ENCODE measurements around the gene GREB1.

Gene GREB1

GRCh38 chr2:11530864-11531465, 2.9 kb upstream of the GREB1 start:
- Histone ChIP-seq H3K4me2 (ENCODE audit: low read length) (no peak overlapping the region), H2AFZ (ENCODE audit: insufficient read depth, low read length, poor library complexity) (no peak overlapping the region), H4K8ac (ENCODE audit: low read depth, low read length) (no peak overlapping the region), H3K4me3 (ENCODE audit: low read depth, low read length) (no peak overlapping the region), H3K27me3 (ENCODE audit: insufficient read depth, low read length) (no peaks in the 10 kb centered on the region), H3K27ac (ENCODE audit: low read depth, low read length) (no peak overlapping the region), H2AK5ac (ENCODE audit: low read length) (no peak overlapping the region), H2BK5ac (ENCODE audit: low read depth, low read length, poor library complexity) (no peak overlapping the region), H3K18ac (ENCODE audit: low read length) (no peak overlapping the region), H3K14ac (ENCODE audit: low read length) (no peak overlapping the region), H4K91ac (ENCODE audit: low read depth, low read length) (no peak overlapping the region), H3K4ac (ENCODE audit: low read depth, low read length) (no peak overlapping the region), H3K23ac (ENCODE audit: low read length) (no peak overlapping the region), H2BK120ac (ENCODE audit: insufficient read depth, low read length, poor library complexity) (no peak overlapping the region), H3K36me3 (ENCODE audit: control insufficient read depth in 1 of 2, insufficient read depth in 2 of 2, low read length in 2 of 2) (no peaks in the 10 kb centered on the region), H3K79me2 (ENCODE audit: control insufficient read depth, insufficient read depth, low read length, poor library complexity) (no peaks in the 10 kb centered on the region), H3K4me1 (ENCODE audit: control insufficient read depth in 1 of 2, insufficient read depth in 2 of 2, low read length in 2 of 2) (peaks cover 8 to 14% of the 10 kb centered on the region in 2 experiments), H4K12ac (ENCODE audit: low read depth, low read length) (no peak overlapping the region), H3K79me1 (ENCODE audit: low read length) (no peaks in the 10 kb centered on the region), H2BK12ac (ENCODE audit: low read length) (no peak overlapping the region), H3K9me3 (ENCODE audit: insufficient read depth, low read depth, low read length) (peaks cover 3% of the 10 kb centered on the region), H3K9ac (ENCODE audit: low read length) (no peak overlapping the region)
- WGBS (ENCODE audit: extremely low coverage, insufficient coverage, insufficient read length), result no CpG with 5 or more reads among the region's 6 CpGs
- DNase-seq, result no peak

GRCh38 chr2:11532416-11533055, 1.3 kb upstream of the GREB1 start:
- Histone ChIP-seq H3K23ac (ENCODE audit: low read length) (no peak overlapping the region), H2BK5ac (ENCODE audit: low read depth, low read length, poor library complexity) (no peak overlapping the region), H3K4ac (ENCODE audit: low read depth, low read length) (no peak overlapping the region), H3K18ac (ENCODE audit: low read length) (no peak overlapping the region), H3K9ac (ENCODE audit: low read length) (no peak overlapping the region), H3K36me3 (ENCODE audit: control insufficient read depth in 1 of 2, insufficient read depth in 2 of 2, low read length in 2 of 2) (no peaks in the 10 kb centered on the region), H2AFZ (ENCODE audit: insufficient read depth, low read length, poor library complexity) (no peak overlapping the region), H2BK120ac (ENCODE audit: insufficient read depth, low read length, poor library complexity) (no peak overlapping the region), H3K79me2 (ENCODE audit: control insufficient read depth, insufficient read depth, low read length, poor library complexity) (no peaks in the 10 kb centered on the region), H3K27ac (ENCODE audit: low read depth, low read length) (no peak overlapping the region), H3K4me3 (ENCODE audit: low read depth, low read length) (no peak overlapping the region), H3K79me1 (ENCODE audit: low read length) (no peaks in the 10 kb centered on the region), H3K4me1 (ENCODE audit: control insufficient read depth in 1 of 2, insufficient read depth in 2 of 2, low read length in 2 of 2) (peaks cover 8 to 14% of the 10 kb centered on the region in 2 experiments), H3K14ac (ENCODE audit: low read length) (no peak overlapping the region), H2BK12ac (ENCODE audit: low read length) (no peak overlapping the region), H4K91ac (ENCODE audit: low read depth, low read length) (no peak overlapping the region), H4K8ac (ENCODE audit: low read depth, low read length) (no peak overlapping the region), H3K27me3 (ENCODE audit: insufficient read depth, low read length) (no peaks in the 10 kb centered on the region), H4K12ac (ENCODE audit: low read depth, low read length) (no peak overlapping the region), H2AK5ac (ENCODE audit: low read length) (no peak overlapping the region), H3K9me3 (ENCODE audit: insufficient read depth, low read depth, low read length) (peaks cover 3% of the 10 kb centered on the region), H3K4me2 (ENCODE audit: low read length) (peak overlapping the region; percentile 6)
- WGBS (ENCODE audit: extremely low coverage, insufficient coverage, insufficient read length), result no CpG with 5 or more reads among the region's 10 CpGs
- peak in 1 of 2 donors; percentile 5 for DNase-seq

- no peak for DNase-seq
- H3K36me3 ChIP-seq (ENCODE audit: control insufficient read depth in 1 of 2, insufficient read depth in 2 of 2, low read length in 2 of 2), result no peaks in the 10 kb centered on the region
- H2BK5ac ChIP-seq (ENCODE audit: low read depth, low read length, poor library complexity), result no peak overlapping the region
- H3K14ac ChIP-seq (ENCODE audit: low read length), result no peak overlapping the region
- H4K8ac ChIP-seq (ENCODE audit: low read depth, low read length), result no peak overlapping the region
- no peak overlapping the region for H3K4ac ChIP-seq (ENCODE audit: low read depth, low read length)
- no peak overlapping the region for H3K4me3 ChIP-seq (ENCODE audit: low read depth, low read length)
- H3K79me2 ChIP-seq (ENCODE audit: control insufficient read depth, insufficient read depth, low read length, poor library complexity), result no peaks in the 10 kb centered on the region
- no peak overlapping the region for H3K4me2 ChIP-seq (ENCODE audit: low read length)
- no CpG with 5 or more reads among the region's 7 CpGs for WGBS (ENCODE audit: extremely low coverage, insufficient coverage, insufficient read length)
- peaks cover 8 to 14% of the 10 kb centered on the region in 2 experiments for H3K4me1 ChIP-seq (ENCODE audit: control insufficient read depth in 1 of 2, insufficient read depth in 2 of 2, low read length in 2 of 2)
- H3K9ac ChIP-seq (ENCODE audit: low read length), result no peak overlapping the region
- peaks cover 3% of the 10 kb centered on the region for H3K9me3 ChIP-seq (ENCODE audit: insufficient read depth, low read depth, low read length)
- no peak overlapping the region for H2BK120ac ChIP-seq (ENCODE audit: insufficient read depth, low read length, poor library complexity)
- H2BK12ac ChIP-seq (ENCODE audit: low read length), result no peak overlapping the region
- H2AFZ ChIP-seq (ENCODE audit: insufficient read depth, low read length, poor library complexity), result no peak overlapping the region
- no peak overlapping the region for H4K12ac ChIP-seq (ENCODE audit: low read depth, low read length)
- H3K27me3 ChIP-seq (ENCODE audit: insufficient read depth, low read length), result no peaks in the 10 kb centered on the region
- no peak overlapping the region for H2AK5ac ChIP-seq (ENCODE audit: low read length)
- H3K18ac ChIP-seq (ENCODE audit: low read length), result no peak overlapping the region
- H3K23ac ChIP-seq (ENCODE audit: low read length), result no peak overlapping the region
- H4K91ac ChIP-seq (ENCODE audit: low read depth, low read length), result no peak overlapping the region
- H3K27ac ChIP-seq (ENCODE audit: low read depth, low read length), result no peak overlapping the region
- H3K79me1 ChIP-seq (ENCODE audit: low read length), result no peaks in the 10 kb centered on the region
Measured at GRCh38 chr2:11534071-11534745, 363 bp downstream of the GREB1 start.

- H3K18ac ChIP-seq (ENCODE audit: low read length), result no peak overlapping the region
- H3K14ac ChIP-seq (ENCODE audit: low read length), result no peak overlapping the region
- H4K12ac ChIP-seq (ENCODE audit: low read depth, low read length), result no peak overlapping the region
- no peak overlapping the region for H3K4me2 ChIP-seq (ENCODE audit: low read length)
- no CpG with 5 or more reads among the region's 7 CpGs for WGBS (ENCODE audit: extremely low coverage, insufficient coverage, insufficient read length)
- no peak overlapping the region for H4K91ac ChIP-seq (ENCODE audit: low read depth, low read length)
- H3K9me3 ChIP-seq (ENCODE audit: insufficient read depth, low read depth, low read length), result peaks cover 3% of the 10 kb centered on the region
- no peaks in the 10 kb centered on the region for H3K27me3 ChIP-seq (ENCODE audit: insufficient read depth, low read length)
- no peak overlapping the region for H3K4me3 ChIP-seq (ENCODE audit: low read depth, low read length)
- H3K9ac ChIP-seq (ENCODE audit: low read length), result no peak overlapping the region
- no peaks in the 10 kb centered on the region for H3K79me1 ChIP-seq (ENCODE audit: low read length)
- no peaks in the 10 kb centered on the region for H3K36me3 ChIP-seq (ENCODE audit: control insufficient read depth in 1 of 2, insufficient read depth in 2 of 2, low read length in 2 of 2)
- no peak overlapping the region for H2BK12ac ChIP-seq (ENCODE audit: low read length)
- no peak overlapping the region for H3K23ac ChIP-seq (ENCODE audit: low read length)
- no peak overlapping the region for H2AK5ac ChIP-seq (ENCODE audit: low read length)
- H2BK5ac ChIP-seq (ENCODE audit: low read depth, low read length, poor library complexity), result no peak overlapping the region
- no peak for DNase-seq
- peaks cover 8 to 14% of the 10 kb centered on the region in 2 experiments for H3K4me1 ChIP-seq (ENCODE audit: control insufficient read depth in 1 of 2, insufficient read depth in 2 of 2, low read length in 2 of 2)
- H3K4ac ChIP-seq (ENCODE audit: low read depth, low read length), result no peak overlapping the region
- no peak overlapping the region for H3K27ac ChIP-seq (ENCODE audit: low read depth, low read length)
- no peak overlapping the region for H2BK120ac ChIP-seq (ENCODE audit: insufficient read depth, low read length, poor library complexity)
- no peaks in the 10 kb centered on the region for H3K79me2 ChIP-seq (ENCODE audit: control insufficient read depth, insufficient read depth, low read length, poor library complexity)
- no peak overlapping the region for H2AFZ ChIP-seq (ENCODE audit: insufficient read depth, low read length, poor library complexity)
- H4K8ac ChIP-seq (ENCODE audit: low read depth, low read length), result no peak overlapping the region
Measured at GRCh38 chr2:11534746-11535484, 1.1 kb downstream of the GREB1 start.

Data from trophoblast cell (in vitro differentiated cells and primary cell).